ENCODE results near the gene MUL1.

MUL1 gene

DNA sequence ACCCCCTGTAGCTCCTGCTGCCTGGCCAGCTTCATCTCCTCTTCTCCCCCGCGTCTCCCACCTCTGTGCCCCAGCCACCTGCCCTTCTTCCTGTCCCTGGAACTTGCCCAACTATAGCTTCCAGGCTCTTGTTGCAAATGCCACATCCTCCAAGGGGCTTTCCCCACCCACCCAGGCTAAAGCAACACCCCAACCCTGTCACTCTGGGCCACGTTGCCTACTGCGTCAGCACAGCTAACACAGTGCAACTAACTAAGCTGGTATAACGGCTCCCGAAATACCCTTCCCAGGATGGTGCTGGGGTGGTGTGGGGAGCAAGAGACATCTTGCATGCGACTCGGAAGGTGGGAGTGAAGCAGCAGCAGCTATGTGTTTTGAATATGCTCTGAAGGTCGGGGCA lies 41.7 kb downstream of the MUL1 start:
- no peak for DNase-seq

DNA sequence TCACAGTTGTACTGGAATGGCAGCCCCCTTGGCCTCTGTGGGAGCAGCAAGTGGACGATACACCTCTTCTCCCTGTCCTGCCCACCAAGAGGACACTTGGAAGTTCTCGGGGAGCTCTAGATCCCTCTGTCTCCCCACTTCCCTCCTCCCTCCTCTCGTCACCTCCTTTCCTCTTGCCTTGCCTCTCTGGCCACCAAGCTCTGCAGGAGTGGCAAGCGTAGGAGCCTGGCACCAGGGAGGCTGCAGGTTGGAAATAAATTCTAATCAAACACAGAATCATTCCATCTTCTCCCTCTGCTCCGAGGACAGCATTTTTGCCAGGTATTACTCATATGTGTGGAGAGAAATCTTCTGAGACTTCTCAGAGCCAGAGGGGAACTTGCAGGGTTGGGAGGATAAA lies 42.8 kb downstream of the MUL1 start:
- DNase-seq, result no peak

DNA sequence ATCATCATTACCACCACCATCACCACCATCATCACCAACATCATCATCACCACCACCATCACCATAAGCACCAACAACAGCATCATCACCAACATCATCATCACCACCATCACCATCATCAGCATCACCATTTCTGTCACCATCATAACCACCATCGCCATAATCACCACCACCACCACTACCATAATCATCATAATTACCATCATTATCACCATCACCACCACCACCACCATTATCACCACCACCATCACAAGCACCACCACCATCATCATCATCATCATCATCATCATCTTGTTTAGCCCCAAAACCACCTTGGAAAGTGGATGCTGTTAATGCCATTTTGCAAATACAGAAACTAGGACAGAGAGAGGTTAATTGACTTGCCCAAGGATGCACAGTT lies 44.4 kb downstream of the MUL1 start:
- DNase-seq, result no peak

DNA sequence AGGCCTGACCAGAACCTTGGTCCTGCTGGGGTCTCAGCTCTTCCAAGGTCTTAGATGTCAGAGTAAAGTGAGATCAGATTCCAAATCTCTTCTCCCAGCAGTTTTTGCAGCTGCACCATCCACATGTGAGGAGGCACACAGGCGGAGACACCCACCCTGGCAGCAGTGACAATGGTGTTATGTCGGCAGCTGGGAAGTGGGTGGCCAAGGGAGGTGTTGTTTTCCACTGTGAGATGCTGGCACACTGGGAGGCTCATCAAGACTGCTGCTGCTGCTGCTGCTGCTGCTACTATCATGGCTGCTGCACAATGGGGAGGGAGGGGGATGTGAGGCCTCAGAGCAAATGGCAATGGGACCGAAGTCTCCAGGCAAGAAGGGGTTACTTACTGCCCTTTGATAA lies 45.6 kb downstream of the MUL1 start:
- DNase-seq, result no peak

DNA sequence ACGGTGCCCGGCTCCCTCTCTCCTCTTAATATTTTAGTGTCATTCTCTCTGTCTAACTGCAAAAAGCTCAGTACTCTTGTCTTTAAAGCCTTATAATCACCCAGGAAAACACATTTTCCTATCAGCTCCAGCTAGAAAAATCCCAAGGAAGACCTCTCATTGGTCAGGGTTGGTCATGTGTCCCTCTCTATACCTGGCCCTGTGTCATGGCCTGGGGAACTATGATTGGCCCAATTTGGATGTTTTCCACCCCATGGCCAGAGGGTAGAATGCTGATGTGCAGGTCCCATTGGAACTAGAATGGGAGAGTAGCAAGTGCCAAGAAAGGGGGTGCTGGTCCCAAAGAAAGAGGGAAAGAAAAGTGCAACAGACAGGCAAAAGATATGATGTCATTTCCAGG lies 49.2 kb downstream of the MUL1 start:
- no peak for DNase-seq

DNA sequence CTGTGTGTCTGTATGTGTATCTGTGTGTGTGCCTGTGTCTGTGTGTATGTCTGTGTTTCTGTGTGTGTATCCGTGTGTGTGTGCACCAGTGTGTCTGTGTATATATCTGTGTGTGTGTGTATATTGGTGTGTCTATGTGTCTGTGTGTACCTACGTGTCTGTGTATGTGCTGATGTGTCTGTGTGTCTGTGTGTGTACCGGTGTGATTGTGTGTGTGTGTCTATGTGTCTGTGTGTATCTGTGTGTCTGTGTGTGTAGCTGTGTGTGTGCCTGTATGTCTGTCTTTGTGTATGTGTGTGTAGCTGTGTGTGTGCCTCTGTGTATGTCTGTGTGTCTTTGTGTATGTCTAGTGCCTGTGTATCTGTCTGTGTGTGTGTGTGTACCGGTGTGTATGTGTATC lies 53.9 kb downstream of the MUL1 start:
- DNase-seq, result no peak

DNA sequence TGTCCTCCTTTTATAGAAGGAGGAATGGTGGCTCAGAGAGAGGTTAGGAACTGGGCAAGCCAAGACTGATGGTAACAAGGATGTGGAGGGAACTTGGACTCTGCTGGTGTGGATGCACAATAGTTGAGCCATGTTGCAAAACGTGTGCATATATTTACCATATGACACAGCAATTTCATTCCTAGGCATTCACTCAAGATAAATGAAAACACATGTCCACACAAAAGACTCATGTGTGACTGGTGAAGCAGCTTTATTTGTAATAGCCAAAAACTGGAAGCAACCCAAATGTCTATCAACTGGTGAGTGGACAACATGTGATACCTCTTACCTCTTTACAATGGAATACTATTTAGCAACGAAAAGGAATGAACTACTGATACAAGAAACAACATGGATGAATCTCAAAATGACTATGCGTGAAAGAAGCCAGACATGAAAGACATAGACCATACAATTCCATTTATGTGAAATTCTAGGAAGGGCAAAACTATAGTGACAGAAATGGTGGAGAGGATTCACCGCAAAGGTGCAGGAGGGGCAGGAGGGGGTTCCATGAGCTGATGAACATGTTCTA lies 58.1 kb downstream of the MUL1 start:
- DNase-seq, result no peak

Data from NCI-H345 (cell line).